Parietal lobe (tissue), 2 donors: Measurements from ENCODE around the gene ST6GALNAC4. TPM values are rescaled to one million over a fixed set of nuclear protein-coding genes. Genes with fewer than 3 reads are reported as not detected.

Experiments used
- small RNA-seq: library from RNA; depleted of rRNA; stranded (forward); fragments of <200 nt; gene quantifications from one replicate; pipeline ENCODE3, GENCODE V24; 2014; ENCODE audit warnings: low replicate concordance
- total RNA-seq: library from RNA; depleted of rRNA; stranded (reverse); fragments of >200 nt; gene quantifications from one replicate; pipeline ENCODE4 v1.2.3, GENCODE V29; 2014

ST6GALNAC4 gene, protein sequence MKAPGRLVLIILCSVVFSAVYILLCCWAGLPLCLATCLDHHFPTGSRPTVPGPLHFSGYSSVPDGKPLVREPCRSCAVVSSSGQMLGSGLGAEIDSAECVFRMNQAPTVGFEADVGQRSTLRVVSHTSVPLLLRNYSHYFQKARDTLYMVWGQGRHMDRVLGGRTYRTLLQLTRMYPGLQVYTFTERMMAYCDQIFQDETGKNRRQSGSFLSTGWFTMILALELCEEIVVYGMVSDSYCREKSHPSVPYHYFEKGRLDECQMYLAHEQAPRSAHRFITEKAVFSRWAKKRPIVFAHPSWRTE
- total RNA-seq: 10.0 TPM

DNA sequence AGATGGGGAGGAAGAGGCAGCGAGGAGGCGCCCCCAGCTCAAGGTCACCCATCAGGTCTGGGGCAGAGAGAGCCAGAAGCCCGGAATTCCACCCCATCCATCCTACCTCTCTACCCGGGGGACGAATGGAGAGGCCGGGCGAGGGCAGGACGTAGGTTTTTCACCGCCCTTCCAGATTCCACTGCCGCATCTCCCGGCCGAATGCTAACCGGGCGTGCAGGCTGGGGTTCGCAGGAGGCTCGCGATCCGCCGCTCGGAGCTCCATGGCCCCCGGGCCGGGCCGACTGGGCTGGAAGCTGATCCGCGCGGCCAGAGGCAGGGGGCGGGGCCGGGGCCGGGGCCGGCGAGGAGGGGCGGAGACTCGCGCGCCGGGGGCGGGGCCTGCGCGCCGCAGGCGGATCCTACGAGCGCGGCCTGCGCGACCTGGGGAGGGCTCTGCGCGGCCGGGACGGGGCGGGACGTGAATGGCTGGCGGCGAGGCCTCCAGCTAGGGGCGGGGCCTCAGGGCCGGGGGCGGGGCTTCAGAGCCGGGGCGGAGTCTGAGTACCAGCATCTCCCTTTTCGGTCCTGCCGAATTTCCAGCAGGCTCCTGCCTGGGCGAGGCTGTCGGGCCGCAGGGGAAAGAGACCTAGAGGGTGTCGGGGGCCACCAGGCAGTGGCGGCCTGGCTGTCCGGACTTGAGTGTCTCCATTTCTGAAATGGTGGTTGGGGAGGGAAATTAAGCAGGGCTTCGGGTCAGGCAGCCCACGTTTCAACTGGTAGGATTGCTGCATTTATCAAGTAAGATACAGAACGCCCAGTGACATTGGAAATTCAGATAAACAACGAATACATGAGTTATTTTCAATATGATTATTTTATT, at the start of gene ST6GALNAC4:
Gene ST6GALNAC4, minus strand, starts transcription at position 322 of the 862 bp plus-strand sequence. CDS start 622 bp downstream, outside the sequence.

DNA sequence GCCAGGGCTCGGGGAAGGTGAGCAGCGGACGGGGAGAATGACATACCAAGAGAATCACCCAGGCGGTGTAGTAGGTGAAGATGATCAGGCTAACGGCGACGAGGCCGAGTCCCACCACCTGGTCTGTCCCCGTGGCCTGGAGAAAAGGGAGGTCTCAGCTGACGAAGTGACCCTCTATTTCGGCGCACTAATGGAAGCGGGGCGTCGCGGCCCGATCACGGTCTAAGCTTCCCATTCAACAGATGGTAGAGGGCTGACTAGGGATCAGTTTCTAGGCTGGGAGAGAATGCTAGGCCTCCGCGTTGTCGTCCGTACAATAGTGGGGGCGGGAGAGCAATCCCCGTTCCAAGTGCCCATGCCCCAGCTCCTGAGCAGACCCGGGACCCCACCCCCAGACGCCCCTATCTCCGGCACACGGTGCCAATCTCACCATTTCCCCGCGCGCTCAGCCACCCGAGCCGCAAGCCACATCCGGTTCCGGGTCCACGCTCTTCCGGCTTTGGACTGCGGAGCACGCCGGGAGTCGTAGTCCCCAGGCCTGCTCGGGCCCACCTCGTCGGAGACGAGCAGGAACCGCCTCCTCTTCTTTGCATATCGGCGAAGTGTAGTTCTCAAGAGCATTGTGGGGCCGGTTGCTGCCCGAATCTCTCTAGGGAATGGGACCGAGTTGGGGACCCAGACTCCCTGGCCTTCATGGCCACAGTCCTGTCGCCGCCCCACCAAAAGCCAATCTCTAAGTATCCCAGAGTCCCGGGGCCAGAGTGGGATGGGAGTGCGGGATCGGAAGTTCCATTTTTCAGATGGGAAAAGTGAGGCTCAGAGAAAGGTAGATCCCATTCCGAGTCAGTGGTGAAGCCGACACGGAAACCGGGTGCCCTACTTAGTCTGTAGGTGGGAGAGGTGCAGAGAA, 20.8 kb upstream of the ST6GALNAC4 start, which contains the start of gene DPM2:
Gene DPM2, minus strand, starts transcription at position 467 of the 910 bp plus-strand sequence. Its CDS starts 34 bp downstream, at position 433.

GRCh38 chr9:127930231-127931091, 13.6 kb upstream of the ST6GALNAC4 start, which contains the start of gene PIP5KL1:
TSS of gene PIP5KL1 (minus strand) at chr9:127930777. CDS start at chr9:127930752, 25 bp downstream.

DNA sequence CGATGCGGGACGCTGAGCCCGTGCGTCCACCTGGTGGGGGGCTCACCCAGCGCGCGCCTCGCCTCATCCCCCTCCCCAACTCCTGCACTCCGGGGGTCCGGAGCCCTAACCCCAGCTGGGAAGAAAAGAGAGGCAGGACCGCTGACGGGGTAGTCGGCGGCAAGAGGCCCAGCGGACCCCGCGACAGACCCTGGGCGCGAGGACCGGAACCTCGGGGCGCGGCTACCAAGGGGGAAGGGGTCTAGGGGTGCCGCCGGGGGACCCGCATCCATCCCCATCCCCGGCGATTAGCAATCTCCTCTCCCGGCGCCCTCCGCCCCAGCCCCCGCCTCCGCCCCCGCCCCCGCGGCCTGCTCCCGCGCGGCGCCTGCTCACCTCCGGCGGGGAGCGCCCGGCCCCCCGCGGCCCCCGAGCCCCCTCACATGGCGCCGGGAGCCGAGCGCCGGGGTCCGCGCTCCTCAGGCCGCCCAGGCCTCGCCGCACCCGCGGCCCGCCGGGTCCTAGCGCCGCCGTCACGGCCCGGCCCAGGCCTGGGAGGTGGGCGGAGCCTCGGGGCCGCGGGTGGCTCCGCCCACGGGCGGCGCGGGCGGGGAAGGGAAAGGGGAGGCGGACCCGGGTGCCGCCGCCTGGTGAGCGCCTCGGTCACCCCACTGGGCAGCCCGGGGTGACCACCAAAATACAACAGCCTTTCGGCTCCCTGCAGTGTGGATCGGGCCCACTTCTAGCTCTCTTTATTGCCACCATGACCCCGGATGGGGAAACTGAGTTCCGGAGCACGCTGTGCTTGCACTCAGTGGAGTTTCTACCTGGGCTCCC, 17.5 kb downstream of the ST6GALNAC4 start, which contains the start of gene ST6GALNAC6:
Gene ST6GALNAC6, minus strand, starts transcription at position 476 of the 816 bp plus-strand sequence. CDS start 1,622 bp downstream, outside the sequence.

GRCh38 chr9:127877566-127877998, 39.3 kb downstream of the ST6GALNAC4 start, which contains the start of gene AK1:
TSS of gene AK1 (minus strand) at chr9:127877675. CDS start at chr9:127874617, 3,058 bp downstream.

Small RNA genes lying within 50 kb of the gene (small RNA-seq; reads per million reads assigned to genes)
- gene MIR4672: not detected

Other genes starting within 250 kb of the ST6GALNAC4 start
- gene CFAP157, start 210.1 kb downstream of the ST6GALNAC4 start, total RNA-seq: 0.94 TPM
- 6.9 TPM for gene PTRH1, start 201.4 kb downstream of the ST6GALNAC4 start, total RNA-seq
- not detected for gene TTC16, start 201.0 kb downstream of the ST6GALNAC4 start, total RNA-seq
- 11.3 TPM for gene TOR2A, start 181.7 kb downstream of the ST6GALNAC4 start, total RNA-seq
- 11.3 TPM for gene SH2D3C, start 138.4 kb downstream of the ST6GALNAC4 start, total RNA-seq
- 66.7 TPM for gene CDK9, start 131.0 kb downstream of the ST6GALNAC4 start, total RNA-seq
- 31.0 TPM for gene FPGS, start 114.2 kb downstream of the ST6GALNAC4 start, total RNA-seq
- gene ENG, start 62.4 kb downstream of the ST6GALNAC4 start, total RNA-seq: 1.9 TPM
- 22.5 TPM for gene AK1, start 39.4 kb downstream of the ST6GALNAC4 start, total RNA-seq
- 31.6 TPM for gene ST6GALNAC6, start 17.4 kb downstream of the ST6GALNAC4 start, total RNA-seq
- gene PIP5KL1, start 13.7 kb upstream of the ST6GALNAC4 start, total RNA-seq: 3.4 TPM
- gene DPM2, start 20.8 kb upstream of the ST6GALNAC4 start, total RNA-seq: 13.5 TPM
- 7.2 TPM for gene EEIG1, start 63.9 kb upstream of the ST6GALNAC4 start, total RNA-seq
- gene NAIF1, start 150.3 kb upstream of the ST6GALNAC4 start, total RNA-seq: 6.9 TPM
- gene SLC25A25, start 151.2 kb upstream of the ST6GALNAC4 start, total RNA-seq: 29.4 TPM
- 49.1 TPM for gene PTGES2, start 210.7 kb upstream of the ST6GALNAC4 start, total RNA-seq
- gene LCN2, start 232.4 kb upstream of the ST6GALNAC4 start, total RNA-seq: not detected
- 43.8 TPM for gene BBLN, start 243.2 kb upstream of the ST6GALNAC4 start, total RNA-seq